Measurements from ENCODE around the gene SPATS2.

DNA sequence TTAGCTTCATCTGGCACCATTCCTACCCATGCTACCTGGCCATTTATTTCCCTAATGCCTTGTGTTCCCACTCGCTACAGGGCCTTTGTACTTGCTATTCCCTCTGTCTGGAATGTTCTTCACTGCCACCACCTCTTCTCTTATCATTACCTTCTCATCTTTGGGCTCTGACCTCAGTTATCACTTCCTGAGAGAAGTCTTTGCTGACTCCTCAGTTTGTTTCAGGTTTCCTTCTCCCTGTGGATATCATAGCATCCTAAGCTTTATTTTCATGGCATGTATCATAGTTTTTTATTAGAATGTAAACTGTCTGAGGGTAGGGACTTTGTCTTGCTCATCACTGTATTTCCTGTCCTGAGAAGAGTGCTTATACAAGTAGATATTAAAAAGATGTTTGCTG lies 29.7 kb downstream of the SPATS2 start:
- TF ChIP-seq, protein P1, sequence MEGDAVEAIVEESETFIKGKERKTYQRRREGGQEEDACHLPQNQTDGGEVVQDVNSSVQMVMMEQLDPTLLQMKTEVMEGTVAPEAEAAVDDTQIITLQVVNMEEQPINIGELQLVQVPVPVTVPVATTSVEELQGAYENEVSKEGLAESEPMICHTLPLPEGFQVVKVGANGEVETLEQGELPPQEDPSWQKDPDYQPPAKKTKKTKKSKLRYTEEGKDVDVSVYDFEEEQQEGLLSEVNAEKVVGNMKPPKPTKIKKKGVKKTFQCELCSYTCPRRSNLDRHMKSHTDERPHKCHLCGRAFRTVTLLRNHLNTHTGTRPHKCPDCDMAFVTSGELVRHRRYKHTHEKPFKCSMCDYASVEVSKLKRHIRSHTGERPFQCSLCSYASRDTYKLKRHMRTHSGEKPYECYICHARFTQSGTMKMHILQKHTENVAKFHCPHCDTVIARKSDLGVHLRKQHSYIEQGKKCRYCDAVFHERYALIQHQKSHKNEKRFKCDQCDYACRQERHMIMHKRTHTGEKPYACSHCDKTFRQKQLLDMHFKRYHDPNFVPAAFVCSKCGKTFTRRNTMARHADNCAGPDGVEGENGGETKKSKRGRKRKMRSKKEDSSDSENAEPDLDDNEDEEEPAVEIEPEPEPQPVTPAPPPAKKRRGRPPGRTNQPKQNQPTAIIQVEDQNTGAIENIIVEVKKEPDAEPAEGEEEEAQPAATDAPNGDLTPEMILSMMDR (IDR thresholded peaks at IDR 0.05), result no peak
- TF ChIP-seq POLR2A (IDR thresholded peaks at IDR 0.05) (no peak), POLR2AphosphoS5 (IDR thresholded peaks at IDR 0.05) (no peak)

Measured in gastroesophageal sphincter (tissue), 3 donors.